ENCODE measurements around the gene RAPGEFL1.

Gene RAPGEFL1

DNA sequence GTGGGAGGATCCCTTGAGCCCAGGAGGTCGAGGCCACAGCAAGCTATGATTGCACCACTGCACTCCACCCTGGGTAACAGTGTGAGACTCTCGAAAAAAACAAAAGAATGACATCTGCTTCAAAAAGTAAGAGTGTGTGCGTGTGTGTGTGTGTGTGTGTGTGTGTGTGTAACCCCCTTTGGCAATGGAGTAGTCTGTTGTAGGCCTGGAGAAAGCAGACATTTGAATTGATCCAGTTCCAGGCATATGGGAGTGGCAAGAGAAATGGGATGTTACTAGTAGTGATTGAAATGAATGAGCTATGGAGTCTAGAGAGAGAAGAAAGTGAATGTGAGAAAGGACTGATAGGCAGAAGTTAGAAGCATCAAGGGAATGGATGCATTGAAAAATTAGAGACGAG is 27.0 kb upstream of the RAPGEFL1 start:
- Histone ChIP-seq H3K4me3 (IDR thresholded peaks at IDR 0.05; ENCODE audit: insufficient read depth, low read depth, low read length) (no peak overlapping the region), H3K27ac (no peak overlapping the region), H3K27me3 (ENCODE audit: insufficient read depth, low read depth) (no peaks in the 10 kb centered on the region), H3K4me1 (ENCODE audit: low read depth, poor library complexity, severe bottlenecking) (peaks cover 14% of the 10 kb centered on the region), H4K20me1 (ENCODE audit: insufficient read depth) (no peaks in the 10 kb centered on the region), H3K36me3 (ENCODE audit: insufficient read depth) (peaks cover 5% of the 10 kb centered on the region; the same call in 1 of the 2 replicates), H2AFZ (ENCODE audit: low read depth) (no peak overlapping the region), H3K4me2 (no peak overlapping the region), H3K79me2 (ENCODE audit: insufficient read depth, low read depth) (peaks cover 68% of the 10 kb centered on the region), H3K9ac (no peak overlapping the region)
- TF ChIP-seq, protein P1, sequence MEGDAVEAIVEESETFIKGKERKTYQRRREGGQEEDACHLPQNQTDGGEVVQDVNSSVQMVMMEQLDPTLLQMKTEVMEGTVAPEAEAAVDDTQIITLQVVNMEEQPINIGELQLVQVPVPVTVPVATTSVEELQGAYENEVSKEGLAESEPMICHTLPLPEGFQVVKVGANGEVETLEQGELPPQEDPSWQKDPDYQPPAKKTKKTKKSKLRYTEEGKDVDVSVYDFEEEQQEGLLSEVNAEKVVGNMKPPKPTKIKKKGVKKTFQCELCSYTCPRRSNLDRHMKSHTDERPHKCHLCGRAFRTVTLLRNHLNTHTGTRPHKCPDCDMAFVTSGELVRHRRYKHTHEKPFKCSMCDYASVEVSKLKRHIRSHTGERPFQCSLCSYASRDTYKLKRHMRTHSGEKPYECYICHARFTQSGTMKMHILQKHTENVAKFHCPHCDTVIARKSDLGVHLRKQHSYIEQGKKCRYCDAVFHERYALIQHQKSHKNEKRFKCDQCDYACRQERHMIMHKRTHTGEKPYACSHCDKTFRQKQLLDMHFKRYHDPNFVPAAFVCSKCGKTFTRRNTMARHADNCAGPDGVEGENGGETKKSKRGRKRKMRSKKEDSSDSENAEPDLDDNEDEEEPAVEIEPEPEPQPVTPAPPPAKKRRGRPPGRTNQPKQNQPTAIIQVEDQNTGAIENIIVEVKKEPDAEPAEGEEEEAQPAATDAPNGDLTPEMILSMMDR (conservative IDR thresholded peaks at IDR 0.05; ENCODE audit: low read depth, low read length): no peak

GRCh38 chr17:40151414-40151963 is 25.8 kb upstream of the RAPGEFL1 start:
- H3K79me2 ChIP-seq (ENCODE audit: insufficient read depth, low read depth): peaks cover 69% of the 10 kb centered on the region
- H3K36me3 ChIP-seq (ENCODE audit: insufficient read depth): peaks cover 5% of the 10 kb centered on the region; the same call in 1 of the 2 replicates
- no peak overlapping the region for H3K27ac ChIP-seq
- TF ChIP-seq, protein P1 (conservative IDR thresholded peaks at IDR 0.05; ENCODE audit: low read depth, low read length): no peak
- no peaks in the 10 kb centered on the region for H4K20me1 ChIP-seq (ENCODE audit: insufficient read depth)
- H3K4me3 ChIP-seq (IDR thresholded peaks at IDR 0.05; ENCODE audit: insufficient read depth, low read depth, low read length): no peak overlapping the region
- no peak overlapping the region for H3K9ac ChIP-seq
- no peak overlapping the region for H2AFZ ChIP-seq (ENCODE audit: low read depth)
- peaks cover 11% of the 10 kb centered on the region for H3K4me1 ChIP-seq (ENCODE audit: low read depth, poor library complexity, severe bottlenecking)
- H3K4me2 ChIP-seq: no peak overlapping the region
- H3K27me3 ChIP-seq (ENCODE audit: insufficient read depth, low read depth): no peaks in the 10 kb centered on the region

DNA sequence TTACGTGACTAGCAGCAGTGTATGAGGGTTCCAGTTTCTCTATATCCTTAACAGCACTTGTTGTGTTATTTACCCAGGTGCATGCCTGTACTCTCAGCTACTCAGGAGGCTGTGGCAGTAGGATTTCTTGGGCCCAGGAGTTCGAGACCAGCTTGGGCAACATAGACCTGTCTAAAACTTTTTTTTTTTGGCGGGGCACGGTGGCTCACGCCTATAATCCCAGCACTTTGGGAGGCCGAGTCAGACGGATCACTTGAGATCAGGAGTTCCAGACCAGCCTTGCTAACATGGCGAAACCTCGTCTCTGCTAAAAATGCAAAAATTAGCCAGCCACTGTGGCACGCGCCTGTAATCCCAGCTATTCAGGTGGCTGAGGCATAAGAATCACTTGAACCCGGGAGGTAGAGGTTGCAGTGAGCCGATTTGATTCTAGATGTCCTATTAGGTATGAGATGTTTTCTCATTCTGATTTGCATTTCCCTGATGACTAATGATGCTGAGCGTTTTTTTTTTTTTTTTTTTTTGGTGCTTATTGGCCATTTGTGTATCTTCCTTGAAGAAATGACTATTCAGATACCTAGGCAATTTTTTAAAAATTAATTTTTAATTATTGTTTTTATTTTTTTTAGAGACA is 23.6 kb upstream of the RAPGEFL1 start:
- TF ChIP-seq, protein P1 (conservative IDR thresholded peaks at IDR 0.05; ENCODE audit: low read depth, low read length): no peak
- peaks cover 5% of the 10 kb centered on the region; the same call in 1 of the 2 replicates for H3K36me3 ChIP-seq (ENCODE audit: insufficient read depth)
- H2AFZ ChIP-seq (ENCODE audit: low read depth): no peak overlapping the region
- peaks cover 65% of the 10 kb centered on the region for H3K79me2 ChIP-seq (ENCODE audit: insufficient read depth, low read depth)
- H3K9ac ChIP-seq: no peak overlapping the region
- H3K4me2 ChIP-seq: no peak overlapping the region
- H3K27ac ChIP-seq: no peak overlapping the region; the same call in 1 of the 2 replicates
- H3K4me1 ChIP-seq (ENCODE audit: low read depth, poor library complexity, severe bottlenecking): peaks cover 11% of the 10 kb centered on the region
- H4K20me1 ChIP-seq (ENCODE audit: insufficient read depth): no peaks in the 10 kb centered on the region
- H3K4me3 ChIP-seq (IDR thresholded peaks at IDR 0.05; ENCODE audit: insufficient read depth, low read depth, low read length): no peak overlapping the region
- H3K27me3 ChIP-seq (ENCODE audit: insufficient read depth, low read depth): no peaks in the 10 kb centered on the region

GRCh38 chr17:40157973-40158372 is 19.3 kb upstream of the RAPGEFL1 start:
- Histone ChIP-seq H3K27me3 (ENCODE audit: insufficient read depth, low read depth) (no peaks in the 10 kb centered on the region), H3K4me1 (ENCODE audit: low read depth, poor library complexity, severe bottlenecking) (peaks cover 6% of the 10 kb centered on the region), H3K9ac (no peak overlapping the region), H4K20me1 (ENCODE audit: insufficient read depth) (no peaks in the 10 kb centered on the region), H3K79me2 (ENCODE audit: insufficient read depth, low read depth) (peaks cover 56% of the 10 kb centered on the region), H3K4me2 (no peak overlapping the region), H3K4me3 (IDR thresholded peaks at IDR 0.05; ENCODE audit: insufficient read depth, low read depth, low read length) (no peak overlapping the region), H3K27ac (no peak overlapping the region), H3K36me3 (ENCODE audit: insufficient read depth) (peaks cover 8% of the 10 kb centered on the region; the same call in 1 of the 2 replicates), H2AFZ (ENCODE audit: low read depth) (no peak overlapping the region)
- TF ChIP-seq, protein P1 (conservative IDR thresholded peaks at IDR 0.05; ENCODE audit: low read depth, low read length): no peak
